Epithelial cell of prostate (primary cell): Measurements from ENCODE around the gene PERCC1.

ENCODE experiments used
- DNase-seq: peaks from one replicate; pipeline ENCODE4 v3.0.0-alpha.2; 2011; ENCODE audit warnings: low read depth, low spot score
- H3K27ac ChIP-seq: fragments of 450-650 bp; 2 replicates; pipeline ENCODE4 v1.5.1; 2017; ENCODE audit warnings: mild to moderate bottlenecking

Gene PERCC1

GRCh38 chr16:1430759-1431496, at the start of gene PERCC1:
Gene PERCC1 (plus strand): TSS chr16:1431078. CDS start chr16:1432594, 1,516 bp downstream.
- no peak for DNase-seq

GRCh38 chr16:1381612-1382406, 49.1 kb upstream of the PERCC1 start:
- DNase-seq: no peak
- H3K27ac ChIP-seq: no peak overlapping the region

More at GRCh38 chr16:1430759-1431496, at the start of gene PERCC1:
- H3K27ac ChIP-seq: no peak within 1 kb of the TSS

DNA sequence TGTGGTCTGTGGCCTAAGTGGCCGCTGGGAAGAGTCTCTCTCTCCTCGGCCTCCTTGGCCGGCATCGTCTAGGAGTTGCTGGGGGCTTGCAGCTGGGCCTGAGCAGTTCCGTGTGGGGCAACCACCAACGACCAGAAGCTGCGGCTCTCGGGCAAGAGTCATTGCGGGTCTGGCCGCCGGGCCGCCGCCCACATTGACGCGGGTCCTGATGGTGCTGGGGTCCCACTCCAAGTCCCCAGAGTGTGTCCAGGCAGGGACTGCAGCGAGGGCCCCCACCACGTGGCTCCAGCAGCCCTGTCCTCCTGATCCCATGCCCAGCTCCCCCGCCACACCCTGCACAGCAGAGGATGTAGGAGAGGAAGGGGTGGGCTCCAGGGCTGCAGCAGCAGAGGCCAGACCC, 47.3 kb upstream of the PERCC1 start:
- H3K27ac ChIP-seq: no peak overlapping the region
- no peak for DNase-seq

GRCh38 chr16:1385232-1385631, 45.6 kb upstream of the PERCC1 start:
- no peak for DNase-seq
- no peak overlapping the region for H3K27ac ChIP-seq

- no peak overlapping the region for H3K27ac ChIP-seq
- no peak for DNase-seq
Observed at GRCh38 chr16:1387331-1387730, 43.5 kb upstream of the PERCC1 start.

DNA sequence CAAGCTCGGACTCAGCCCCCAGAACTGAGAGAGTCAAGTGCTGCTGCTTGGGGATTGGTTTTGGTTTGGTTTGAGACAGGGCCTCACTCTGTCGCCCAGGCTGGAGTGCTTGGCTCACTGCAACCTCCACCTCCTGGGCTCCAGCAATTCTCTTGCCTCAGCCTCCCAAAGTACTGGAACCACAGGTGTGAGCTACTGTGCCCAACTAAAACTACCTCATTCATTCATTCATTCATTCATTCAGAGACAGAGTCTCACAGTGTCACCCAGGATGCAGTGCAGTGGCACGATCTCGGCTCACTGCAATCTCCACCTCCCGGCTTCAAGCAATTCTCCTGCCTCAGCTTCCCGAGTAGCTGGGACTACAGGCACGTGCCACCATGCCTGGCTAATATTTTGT, 41.1 kb upstream of the PERCC1 start:
- H3K27ac ChIP-seq: no peak overlapping the region
- DNase-seq: no peak

DNA sequence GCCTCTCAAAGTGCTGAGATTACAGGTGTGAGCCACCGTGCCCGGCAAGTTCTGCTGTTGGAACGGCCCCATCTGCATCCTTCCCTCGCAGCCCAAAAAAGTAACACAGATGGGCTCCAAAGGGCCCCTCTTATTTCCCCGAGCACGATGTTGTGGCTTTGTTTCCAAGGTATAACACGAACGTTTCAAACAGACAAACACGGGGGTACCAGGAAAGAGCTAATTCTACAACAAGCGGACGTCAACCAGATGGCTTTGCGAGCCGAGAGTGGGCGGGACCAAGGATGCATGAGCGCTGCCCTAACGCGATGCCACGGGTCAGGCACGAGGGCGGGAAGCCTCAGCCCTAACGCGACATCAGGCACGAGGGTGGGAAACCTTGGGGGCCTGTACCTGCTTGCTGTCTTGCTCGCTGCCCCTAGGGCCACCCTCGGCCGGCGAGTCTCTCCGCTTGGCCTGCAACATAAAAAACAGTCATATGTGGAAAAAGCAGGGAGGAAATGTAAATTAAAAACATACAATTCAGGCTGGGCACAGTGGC, 40.6 kb upstream of the PERCC1 start:
- no peak overlapping the region for H3K27ac ChIP-seq
- no peak for DNase-seq

GRCh38 chr16:1392826-1393225, 38.1 kb upstream of the PERCC1 start:
- no peak overlapping the region for H3K27ac ChIP-seq
- DNase-seq: no peak

GRCh38 chr16:1393613-1394176, 37.2 kb upstream of the PERCC1 start:
- H3K27ac ChIP-seq: no peak overlapping the region

GRCh38 chr16:1394367-1394951, 36.4 kb upstream of the PERCC1 start:
- no peak overlapping the region for H3K27ac ChIP-seq
- DNase-seq: no peak

More at GRCh38 chr16:1393613-1394176, 37.2 kb upstream of the PERCC1 start:
- no peak for DNase-seq

GRCh38 chr16:1395444-1396031, 35.3 kb upstream of the PERCC1 start:
- no peak for DNase-seq
- H3K27ac ChIP-seq: no peak overlapping the region

DNA sequence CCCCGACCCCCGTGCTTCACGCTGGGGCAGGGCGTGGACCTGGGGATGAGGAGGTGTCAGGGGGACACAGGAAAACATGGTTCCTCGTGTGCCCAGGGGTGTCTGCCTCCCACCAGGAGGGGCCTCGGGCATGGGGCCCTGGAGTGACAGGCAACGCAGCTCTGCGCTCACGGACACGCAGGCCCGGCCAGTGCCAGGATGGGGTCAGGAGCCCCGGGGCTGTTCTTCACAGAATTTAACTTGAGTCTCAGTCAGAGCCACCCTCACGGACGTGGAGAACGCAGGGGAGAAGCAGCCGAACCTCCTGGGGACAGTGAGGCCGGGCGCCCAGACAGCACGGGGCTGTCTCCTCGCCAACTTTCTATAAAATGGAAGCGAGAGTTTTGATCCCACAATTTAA, 33.1 kb upstream of the PERCC1 start:
- no peak for DNase-seq
- no peak overlapping the region for H3K27ac ChIP-seq

DNA sequence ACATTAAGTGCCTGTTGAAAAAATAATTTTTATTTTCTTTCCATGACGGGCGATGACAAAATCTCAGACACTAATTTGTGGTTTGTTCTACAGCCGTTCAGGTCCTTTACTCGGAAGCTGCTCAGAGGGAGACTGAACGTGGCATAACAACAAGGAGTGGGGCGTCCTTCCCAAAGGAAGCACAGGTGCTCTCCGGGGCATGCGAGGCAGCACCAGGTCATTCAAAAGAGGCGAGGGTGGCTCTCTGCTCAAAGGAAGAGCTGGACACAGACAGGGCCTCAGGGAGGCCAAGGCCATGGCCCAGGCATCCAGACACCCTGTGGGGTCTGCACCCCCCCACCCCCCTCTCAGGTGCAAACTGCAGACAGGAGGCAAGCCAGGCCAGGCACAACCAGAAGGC, 32.5 kb upstream of the PERCC1 start:
- H3K27ac ChIP-seq: no peak overlapping the region
- DNase-seq: no peak

GRCh38 chr16:1398826-1399581, 31.9 kb upstream of the PERCC1 start:
- DNase-seq: no peak
- H3K27ac ChIP-seq: no peak overlapping the region

DNA sequence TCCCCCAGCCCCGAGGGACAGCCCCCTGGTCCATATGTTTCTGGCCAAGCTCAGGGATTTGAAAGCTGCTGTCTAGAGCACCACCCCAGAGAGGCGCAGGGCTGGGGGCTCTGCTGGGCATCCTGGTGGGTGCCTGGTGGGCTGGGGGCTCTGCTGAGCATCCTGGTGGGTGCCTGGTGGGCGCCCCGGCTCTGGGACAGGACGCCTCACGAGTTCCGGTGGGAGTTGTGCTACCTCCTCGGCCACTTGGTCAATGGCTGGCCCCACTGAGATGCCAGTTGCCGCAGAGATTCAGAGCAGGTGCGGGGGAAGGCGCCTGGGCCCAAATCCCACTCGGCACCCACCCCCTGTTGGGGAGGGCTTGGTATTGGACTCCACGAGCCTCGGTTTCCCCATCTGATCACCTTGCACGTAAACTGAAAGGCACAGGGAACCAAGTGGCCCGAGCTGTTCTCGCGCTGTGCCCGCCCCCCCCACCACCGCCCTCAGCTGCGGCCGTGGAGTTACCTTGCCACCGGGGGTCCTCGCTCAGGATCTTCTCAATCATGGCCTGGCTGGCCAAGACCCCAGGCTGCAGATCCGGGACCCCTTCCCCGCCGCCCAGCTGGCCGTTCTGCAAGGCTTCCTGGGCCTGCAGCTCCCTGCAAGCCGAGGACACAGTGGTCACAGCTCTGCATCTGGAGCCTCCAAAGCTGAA, 29.7 kb upstream of the PERCC1 start:
- H3K27ac ChIP-seq: no peak overlapping the region
- no peak for DNase-seq

DNA sequence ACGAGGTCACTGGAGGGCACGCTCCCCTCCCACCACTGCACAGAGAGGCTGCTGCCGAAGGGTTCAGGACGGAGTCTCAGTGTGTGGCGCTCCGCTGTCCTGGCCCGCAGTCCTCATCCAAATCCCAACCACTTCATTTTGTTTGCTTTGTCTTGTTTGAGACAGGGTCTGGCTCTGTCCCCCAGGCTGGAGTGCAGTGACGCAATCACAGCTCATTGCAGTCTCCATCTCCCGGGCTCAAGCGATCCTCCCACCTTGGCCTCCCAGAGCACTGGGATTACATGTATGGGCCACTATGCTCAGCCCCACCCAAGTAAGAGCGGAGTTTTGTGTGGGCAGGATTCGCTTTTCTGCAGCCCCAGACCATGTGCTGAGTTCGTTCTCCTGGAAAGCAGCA, 29.1 kb upstream of the PERCC1 start:
- DNase-seq: no peak
- no peak overlapping the region for H3K27ac ChIP-seq

DNA sequence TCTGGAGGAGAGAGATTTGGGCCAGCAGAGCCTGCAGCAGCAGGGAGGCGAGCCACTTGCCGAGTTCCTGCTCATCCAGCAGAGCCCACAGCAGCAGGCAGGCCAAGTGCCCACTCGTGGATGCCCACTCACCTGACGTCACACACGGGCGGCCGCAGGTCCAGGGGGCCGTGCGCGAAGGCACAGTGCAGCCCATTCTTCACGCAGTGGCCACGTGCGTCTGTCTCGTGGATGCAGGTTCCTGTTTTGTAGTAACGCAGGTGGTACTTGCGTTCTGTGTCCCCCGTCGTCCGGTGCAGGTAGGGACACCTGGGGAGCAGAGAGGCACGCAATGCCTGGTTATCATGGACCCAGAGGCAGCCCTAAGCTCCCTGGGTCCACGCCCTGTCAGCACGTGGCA, 27.8 kb upstream of the PERCC1 start:
- H3K27ac ChIP-seq: no peak overlapping the region
- DNase-seq: no peak

- no peak for DNase-seq
- H3K27ac ChIP-seq: no peak overlapping the region
Observed at GRCh38 chr16:1403733-1404132, 27.1 kb upstream of the PERCC1 start.

DNA sequence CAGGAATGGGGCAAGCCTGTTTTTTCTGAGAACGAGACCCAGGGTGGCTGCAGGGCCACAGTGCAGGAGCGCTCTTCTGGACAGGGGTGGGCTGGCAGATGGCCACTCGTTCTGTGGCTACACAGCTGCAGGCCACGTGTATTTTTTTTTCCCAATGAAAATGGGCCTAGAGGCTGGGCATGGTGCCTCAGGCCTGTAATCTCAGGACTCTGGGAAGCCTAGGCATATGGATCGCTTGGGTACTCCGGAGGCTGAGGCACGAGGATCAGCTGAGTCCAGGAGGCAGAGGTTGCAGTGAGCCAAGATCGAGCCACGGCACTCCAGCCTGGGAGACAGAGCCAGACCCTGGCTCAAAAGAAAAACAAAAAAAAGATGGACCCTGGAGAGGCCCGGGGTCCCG, 23.1 kb upstream of the PERCC1 start:
- DNase-seq: no peak
- no peak overlapping the region for H3K27ac ChIP-seq
